ENCODE results near the gene IRAK1. TPM values are rescaled to one million over a fixed set of nuclear protein-coding genes. Genes with fewer than 3 reads are reported as not detected.

The IRAK1 gene
- total and polyA plus RNA-seq, 12 donors = 36.9 to 142 (median 88.8) TPM

GRCh38 chrX:153968255-153968654 is 51.4 kb downstream of the IRAK1 start:
- WGBS, 4 donors = 23 to 66% (median 53%) methylated on average over 3 to 9 of the region's 9 CpGs
- DNase-seq = no peak
- Histone ChIP-seq H3K9me3 (replicated peaks in 1 of 3) (no peaks in the 10 kb centered on the region), H3K27me3 (no peaks in the 10 kb centered on the region), H3K27ac (peak overlapping the region in 2 of 5 donors; percentile 98), H3K36me3 (replicated peaks in 1 of 2) (peaks cover 0 to 7% of the 10 kb centered on the region in 2 donors), H3K4me1 (replicated peaks in 1 of 2) (peaks cover 15 to 44% of the 10 kb centered on the region in 2 donors), H3K4me3 (no peak overlapping the region)
- TF ChIP-seq CTCF (IDR thresholded peaks at IDR 0.05) (no peak), POLR2A (IDR thresholded peaks at IDR 0.05) (no peak)
- intact Hi-C loops (cut with DNase I) = no loop called here

GRCh38 chrX:153967536-153968224 is 52.0 kb downstream of the IRAK1 start:
- H3K36me3 ChIP-seq (replicated peaks in 1 of 2) = peaks cover 0 to 10% of the 10 kb centered on the region in 2 donors
- H3K4me3 ChIP-seq = no peak overlapping the region
- H3K9me3 ChIP-seq (replicated peaks in 1 of 3) = no peaks in the 10 kb centered on the region
- H3K4me1 ChIP-seq (replicated peaks in 1 of 2) = peaks cover 12 to 41% of the 10 kb centered on the region in 2 donors
- TF ChIP-seq CTCF (IDR thresholded peaks at IDR 0.05) = no peak
- no peak for TF ChIP-seq POLR2A (IDR thresholded peaks at IDR 0.05)
- intact Hi-C loops (cut with DNase I) = no loop called here
- H3K27me3 ChIP-seq = no peaks in the 10 kb centered on the region
- no peak for DNase-seq
- 53 to 70% (median 64%) methylated on average over 12 to 16 of the region's 16 CpGs for WGBS, 4 donors
- H3K27ac ChIP-seq = peak overlapping the region in 2 of 5 donors; percentile 98

GRCh38 chrX:153966841-153967535 is 52.7 kb downstream of the IRAK1 start:
- Histone ChIP-seq H3K4me3 (no peak overlapping the region), H3K36me3 (replicated peaks in 1 of 2) (peaks cover 0 to 17% of the 10 kb centered on the region in 2 donors), H3K27ac (peak overlapping the region in 3 of 5 donors; percentile 13 to 98 (median 98)), H3K27me3 (no peaks in the 10 kb centered on the region), H3K4me1 (replicated peaks in 1 of 2) (peaks cover 12 to 41% of the 10 kb centered on the region in 2 donors), H3K9me3 (replicated peaks in 1 of 3) (no peaks in the 10 kb centered on the region)
- intact Hi-C loops (cut with DNase I) = no loop called here
- WGBS, 4 donors = 46 to 82% (median 68%) methylated on average over 3 to 14 of the region's 14 CpGs
- no peak for TF ChIP-seq POLR2A (IDR thresholded peaks at IDR 0.05)
- no peak for TF ChIP-seq CTCF (IDR thresholded peaks at IDR 0.05)
- no peak for DNase-seq

- H3K4me3 ChIP-seq = no peak overlapping the region
- TF ChIP-seq POLR2A (IDR thresholded peaks at IDR 0.05) (peak in 1 of 2 donors; percentile 30), CTCF (IDR thresholded peaks at IDR 0.05) (no peak)
- 39 to 87% (median 74%) methylated on average over 2 to 15 of the region's 15 CpGs for WGBS, 4 donors
- peak in 6 of 7 donors; percentile 72 to 84 (median 77) for DNase-seq
- peak overlapping the region in 3 of 5 donors; percentile 13 to 98 (median 98) for H3K27ac ChIP-seq
- H3K9me3 ChIP-seq (replicated peaks in 1 of 3) = no peaks in the 10 kb centered on the region
- peaks cover 12 to 41% of the 10 kb centered on the region in 2 donors for H3K4me1 ChIP-seq (replicated peaks in 1 of 2)
- intact Hi-C loops (cut with DNase I) = no loop called here
- H3K36me3 ChIP-seq (replicated peaks in 1 of 2) = peaks cover 0 to 24% of the 10 kb centered on the region in 2 donors
- no peaks in the 10 kb centered on the region for H3K27me3 ChIP-seq
Observed at GRCh38 chrX:153966283-153966688, 53.4 kb downstream of the IRAK1 start.
